ENCODE data around the gene UCN2.
"Not testable (repeated sequence)": the region's sequence is repeated elsewhere in the genome, so short reads cannot be mapped to it uniquely, and the experiment has no call there.

The UCN2 gene

GRCh38 chr3:48561045-48561736 lies 2.4 kb downstream of the UCN2 start:
- DNase-seq (ENCODE audit: low read depth) = peak; percentile 83

DNA sequence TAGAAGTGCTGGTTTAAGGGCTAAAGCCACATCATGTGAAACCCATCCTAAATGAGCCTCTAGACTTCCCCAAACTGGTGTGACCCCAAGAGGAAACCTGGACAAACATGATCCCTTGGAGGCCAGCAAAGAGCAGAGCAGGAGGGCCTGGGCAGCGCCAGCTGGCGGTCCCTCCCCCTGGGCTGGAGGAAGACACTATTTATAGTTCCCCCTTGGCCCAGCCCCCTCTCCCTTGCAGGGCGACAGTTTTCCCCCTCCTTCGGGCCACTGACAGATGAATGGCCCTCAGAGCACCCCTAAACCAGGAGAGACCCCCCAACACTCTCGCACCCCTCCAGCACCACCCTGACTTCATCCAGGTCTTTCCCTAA lies 2.9 kb downstream of the UCN2 start:
- DNase-seq (ENCODE audit: low read depth) = peak; percentile 54

DNA sequence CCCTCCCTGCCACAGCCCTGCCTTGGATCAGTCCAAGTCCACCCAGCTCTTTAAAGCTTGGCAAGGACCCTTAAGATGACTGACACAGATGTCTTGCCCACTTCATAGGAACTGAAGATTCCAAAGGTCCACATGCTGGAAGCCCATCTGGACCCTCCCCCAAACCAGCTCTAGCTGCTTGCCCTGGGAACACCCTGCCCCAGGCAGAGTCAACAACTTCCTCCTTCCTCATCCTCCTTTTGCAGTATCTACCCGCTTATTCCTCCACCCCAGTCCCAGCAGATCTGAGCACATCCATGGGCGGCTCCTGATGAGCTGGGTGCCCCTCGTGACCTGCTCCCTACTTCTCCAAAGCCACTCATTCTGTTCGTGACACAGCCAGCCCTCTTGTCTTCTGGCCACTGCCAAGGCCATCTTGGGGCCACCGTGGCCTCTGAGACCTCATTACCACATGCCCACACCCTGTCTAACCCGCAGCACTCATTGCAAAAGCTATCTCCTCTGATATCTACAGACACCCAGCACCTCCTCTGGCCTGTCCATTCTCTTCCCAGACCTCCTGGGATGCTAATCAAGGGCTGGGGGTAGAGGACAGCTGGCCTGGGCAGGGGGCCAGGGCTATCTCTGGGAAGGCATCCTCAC lies 5.0 kb downstream of the UCN2 start:
- no peak for DNase-seq (ENCODE audit: low read depth)

DNA sequence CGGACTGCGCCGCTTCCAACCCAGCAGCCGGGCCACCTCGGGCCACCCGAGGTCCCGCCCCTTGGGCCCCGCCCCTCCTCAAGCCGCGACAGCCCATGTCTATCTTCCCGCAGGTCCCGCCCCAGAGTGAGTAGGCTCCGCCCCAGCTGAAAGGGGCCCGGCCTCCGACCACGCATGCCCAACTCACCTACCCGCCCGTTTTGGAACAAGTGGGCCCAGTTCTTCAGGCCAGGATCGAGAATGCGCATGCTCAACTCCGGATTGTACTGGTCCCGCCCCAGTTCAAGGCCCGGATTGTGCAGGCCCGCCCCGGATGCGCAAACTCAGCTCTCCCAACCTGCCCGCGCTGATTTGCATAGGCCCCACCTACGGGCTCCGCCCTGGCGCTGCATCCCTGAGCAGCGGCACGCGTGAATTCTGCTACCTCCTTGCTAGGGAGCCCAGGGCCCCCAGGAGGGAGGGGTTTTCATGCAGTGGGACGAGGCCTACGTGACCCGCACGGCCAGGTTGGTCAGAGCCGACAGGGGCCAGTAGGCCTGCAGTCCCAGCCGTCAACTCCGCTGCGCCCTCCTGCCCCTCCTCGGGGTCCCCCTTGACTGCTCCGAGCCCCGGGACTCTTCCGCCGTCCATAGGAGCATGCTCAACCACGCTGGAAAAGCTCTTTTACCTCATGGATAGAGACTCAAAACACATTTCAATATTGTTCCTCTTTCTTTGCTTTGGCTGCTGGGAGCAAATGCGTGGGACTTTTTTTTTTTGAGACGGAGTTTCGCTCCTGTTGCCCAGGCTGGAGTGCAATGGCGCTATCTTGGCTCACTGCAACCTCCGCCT lies 6.6 kb downstream of the UCN2 start, which contains the start of gene PFKFB4:
TSS of gene PFKFB4 (minus strand) at position 8 of the 831 bp plus-strand sequence. CDS start 26 bp downstream, outside the sequence.
- peak; percentile 100 for DNase-seq (ENCODE audit: low read depth)

GRCh38 chr3:48555949-48556795 lies 7.4 kb downstream of the UCN2 start:
- DNase-seq (ENCODE audit: low read depth) = no peak

- DNase-seq (ENCODE audit: low read depth) = no peak
Measured at GRCh38 chr3:48555231-48555948, 8.2 kb downstream of the UCN2 start.

DNA sequence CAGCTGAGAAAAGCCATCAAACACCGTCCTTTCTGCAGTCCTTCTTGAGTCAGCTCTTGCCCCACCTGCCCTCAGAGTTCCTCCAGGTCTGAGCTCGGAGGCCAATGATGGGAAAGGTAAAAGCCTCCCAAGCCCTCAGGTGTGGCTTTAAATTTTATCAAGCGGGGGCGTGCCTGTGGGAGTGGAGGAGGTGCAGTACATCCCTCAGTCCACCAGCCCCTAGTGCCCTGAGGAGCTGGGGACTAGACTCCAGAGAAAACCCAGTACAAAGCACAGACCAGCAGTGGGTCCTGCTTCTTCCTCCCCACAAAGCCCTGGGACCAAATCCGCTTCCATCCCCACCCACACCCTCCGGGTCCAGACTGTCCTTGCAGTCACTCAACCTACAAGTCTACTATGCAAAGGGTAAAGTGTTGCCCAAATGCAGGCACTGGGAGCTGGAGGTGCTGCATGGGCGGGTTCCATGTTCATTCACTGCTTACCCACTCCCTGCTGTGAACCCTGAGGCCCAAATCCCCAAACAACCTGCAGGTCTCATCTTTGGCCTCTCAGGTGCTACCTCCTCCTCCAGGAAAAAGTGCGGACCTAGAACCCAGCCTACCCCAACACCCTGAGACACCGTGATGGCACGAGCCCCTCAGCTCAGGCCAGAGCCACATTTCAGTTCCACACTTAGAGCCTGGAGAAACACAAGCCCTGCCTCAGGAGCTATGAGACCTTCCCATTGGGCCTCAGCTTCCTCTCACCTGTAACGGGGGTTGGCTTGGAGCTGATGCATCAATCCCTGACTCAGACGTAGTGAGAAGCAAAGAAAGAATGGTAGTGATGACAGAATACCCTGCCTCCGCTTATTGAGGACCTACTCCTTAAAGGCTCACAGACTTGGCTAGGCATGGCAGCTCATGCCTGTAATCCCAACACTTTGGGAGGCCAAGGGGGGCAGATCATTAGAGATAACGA lies 9.4 kb downstream of the UCN2 start:
- DNase-seq (ENCODE audit: low read depth) = no peak

DNA sequence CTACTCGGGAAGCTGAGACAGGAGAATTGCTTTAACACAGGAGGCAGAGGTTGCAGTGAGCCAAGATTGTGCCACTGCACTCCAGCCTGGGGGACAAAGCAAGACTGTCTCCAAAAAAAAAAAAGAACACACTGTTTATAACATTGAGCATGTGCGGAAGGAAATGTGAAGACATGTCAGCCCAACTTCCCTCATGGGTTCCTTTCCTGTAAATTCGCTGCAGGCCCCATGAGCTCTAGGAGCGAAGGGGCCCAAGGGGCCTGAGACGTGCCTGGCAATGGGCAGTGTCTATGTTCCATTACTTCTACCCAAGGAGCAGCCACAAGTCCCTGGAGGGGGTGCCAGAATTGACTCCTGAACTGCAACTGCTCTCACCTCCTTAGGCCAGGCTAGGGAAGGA lies 10.2 kb downstream of the UCN2 start:
- no peak for DNase-seq (ENCODE audit: low read depth)

- DNase-seq (ENCODE audit: low read depth) = no peak
Measured at GRCh38 chr3:48552111-48552951, 11.2 kb downstream of the UCN2 start.

- DNase-seq (ENCODE audit: low read depth) = not testable (repeated sequence)
Measured at GRCh38 chr3:48551651-48552050, 11.9 kb downstream of the UCN2 start.

DNA sequence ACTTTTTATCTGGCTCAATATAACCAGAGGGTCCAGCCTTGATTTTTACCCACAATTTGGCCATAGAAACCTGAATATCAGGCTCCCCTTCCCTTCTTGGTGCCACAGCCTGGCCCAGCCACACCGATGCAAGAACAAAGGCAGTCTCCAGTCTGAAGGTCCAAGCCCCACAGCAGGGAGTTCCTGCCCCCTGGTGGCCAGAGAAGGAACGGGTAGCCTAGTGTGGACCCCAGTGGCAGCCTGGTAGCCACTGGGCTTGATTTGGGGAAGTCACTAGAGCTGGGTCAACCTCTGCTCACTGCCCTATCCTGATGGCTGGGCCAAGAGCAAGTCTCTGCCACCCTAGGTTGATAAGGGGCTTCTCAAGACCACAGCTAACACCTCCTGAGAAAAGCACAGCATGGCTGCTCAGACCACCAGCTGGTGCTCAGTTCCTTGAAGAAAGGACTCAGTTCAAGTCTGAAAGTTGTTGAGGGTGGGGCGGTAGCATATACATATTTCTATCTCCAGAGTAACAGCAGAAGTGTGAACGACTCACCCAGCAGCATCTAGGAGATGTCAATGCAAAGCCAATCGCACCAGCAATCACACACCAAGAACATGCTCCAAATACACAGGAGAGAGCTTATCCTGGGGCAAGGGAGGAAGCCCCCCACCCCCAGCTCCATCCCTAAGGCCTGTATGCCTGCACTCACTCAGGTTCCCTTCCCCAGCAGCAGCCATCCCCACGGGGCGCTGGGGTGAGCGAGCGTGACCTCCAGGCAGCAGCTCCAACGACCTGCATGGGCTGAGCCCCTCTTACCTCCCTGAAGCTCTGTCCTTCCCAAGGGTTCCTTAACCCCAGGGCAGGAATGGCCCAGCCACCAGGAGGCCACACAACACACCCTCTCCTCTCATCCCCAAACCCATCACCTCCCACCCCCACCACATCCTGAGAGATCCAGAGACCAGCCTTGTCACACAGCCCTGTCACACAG lies 14.6 kb downstream of the UCN2 start:
- DNase-seq (ENCODE audit: low read depth) = peak; percentile 79

DNA sequence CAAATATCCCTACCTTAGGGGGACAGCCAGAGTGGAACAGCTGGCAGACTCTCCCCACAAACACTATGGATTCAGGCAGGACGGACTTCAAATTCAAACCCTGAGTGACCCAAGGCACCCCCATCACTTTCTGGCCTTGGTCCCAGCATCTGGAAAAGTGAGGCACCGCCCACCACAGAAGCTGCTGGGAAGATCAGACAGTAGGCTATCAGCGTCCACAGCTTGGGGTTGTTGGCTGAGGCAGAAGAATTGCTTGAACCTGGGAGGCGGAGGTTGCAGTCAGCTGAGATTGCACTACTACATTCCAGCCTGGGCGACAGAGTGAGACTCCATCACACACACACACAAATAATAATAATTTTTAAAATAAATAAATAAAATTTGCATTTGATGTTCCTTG lies 15.5 kb downstream of the UCN2 start:
- DNase-seq (ENCODE audit: low read depth) = no peak

GRCh38 chr3:48546203-48546829 lies 17.3 kb downstream of the UCN2 start:
- DNase-seq (ENCODE audit: low read depth) = no peak

DNA sequence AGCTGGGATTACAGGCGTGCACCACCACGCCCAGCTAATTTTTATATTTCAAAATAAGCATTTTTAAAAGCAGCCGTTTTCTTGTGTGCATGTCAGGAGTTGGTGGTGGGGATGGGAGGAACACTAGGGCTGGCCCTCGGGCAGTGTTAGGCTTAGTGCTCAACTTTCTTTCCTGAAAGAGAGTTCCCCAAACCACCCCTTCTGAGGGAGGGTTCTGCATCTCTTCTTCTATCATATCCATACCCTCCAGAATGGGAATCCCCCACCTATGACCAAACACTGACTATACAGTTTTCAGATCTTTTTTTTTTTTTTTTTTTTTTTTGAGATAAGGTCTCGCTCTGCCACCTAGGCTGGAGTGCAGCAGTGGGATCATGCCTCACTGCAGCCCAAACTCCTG lies 19.4 kb downstream of the UCN2 start:
- no peak for DNase-seq (ENCODE audit: low read depth)

GRCh38 chr3:48543271-48543866 lies 20.2 kb downstream of the UCN2 start:
- peak; percentile 26 for DNase-seq (ENCODE audit: low read depth)

- DNase-seq (ENCODE audit: low read depth) = no peak
Measured at GRCh38 chr3:48538451-48538850, 25.1 kb downstream of the UCN2 start.

DNA sequence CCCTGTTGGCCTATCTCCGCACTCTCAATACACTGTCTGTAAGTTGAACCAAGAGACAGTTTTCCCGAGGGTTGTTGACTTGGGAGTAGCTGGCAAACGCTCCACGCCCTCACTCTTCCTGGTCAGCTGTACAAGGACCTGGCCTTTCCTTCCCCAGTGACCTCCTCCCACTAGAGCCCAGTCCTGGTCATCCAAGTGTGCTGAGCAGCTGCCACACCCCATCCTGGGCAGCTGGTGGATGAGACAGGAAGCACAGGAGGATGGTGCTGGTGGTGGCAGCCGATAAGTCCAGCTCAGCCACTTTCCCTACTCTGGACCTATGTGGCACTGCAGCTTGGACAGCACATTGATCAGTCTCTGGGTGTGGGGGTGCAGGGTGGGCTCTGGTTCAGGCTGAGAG lies 26.8 kb downstream of the UCN2 start:
- DNase-seq (ENCODE audit: low read depth) = no peak
